ENCODE results near the gene ANXA7.

ANXA7 gene

GRCh38 chr10:73432646-73433537 lies 19.0 kb upstream of the ANXA7 start:
- Histone ChIP-seq H3K27ac (ENCODE audit: low read length) (no peak overlapping the region), H3K9ac (ENCODE audit: low read depth, low read length) (no peak overlapping the region), H3K4me3 (ENCODE audit: low read length) (no peak overlapping the region), H3K27me3 (ENCODE audit: insufficient read depth, low read length) (no peaks in the 10 kb centered on the region), H3K36me3 (ENCODE audit: insufficient read depth, low read depth, low read length) (peaks cover 17% of the 10 kb centered on the region), H3K9me3 (ENCODE audit: insufficient read depth, low read depth, low read length) (no peaks in the 10 kb centered on the region), H3K4me1 (ENCODE audit: insufficient read depth, low read length) (no peaks in the 10 kb centered on the region)

- H3K4me3 ChIP-seq (ENCODE audit: low read length) = no peak overlapping the region
- H3K4me1 ChIP-seq (ENCODE audit: insufficient read depth, low read length) = no peaks in the 10 kb centered on the region
- no peak overlapping the region for H3K27ac ChIP-seq (ENCODE audit: low read length)
- peaks cover 52% of the 10 kb centered on the region for H3K36me3 ChIP-seq (ENCODE audit: insufficient read depth, low read depth, low read length)
- H3K9ac ChIP-seq (ENCODE audit: low read depth, low read length) = no peak overlapping the region
- H3K9me3 ChIP-seq (ENCODE audit: insufficient read depth, low read depth, low read length) = no peaks in the 10 kb centered on the region
- no peaks in the 10 kb centered on the region for H3K27me3 ChIP-seq (ENCODE audit: insufficient read depth, low read length)
These were observed 12.5 kb upstream of the ANXA7 start for GRCh38 chr10:73426318-73426717.

DNA sequence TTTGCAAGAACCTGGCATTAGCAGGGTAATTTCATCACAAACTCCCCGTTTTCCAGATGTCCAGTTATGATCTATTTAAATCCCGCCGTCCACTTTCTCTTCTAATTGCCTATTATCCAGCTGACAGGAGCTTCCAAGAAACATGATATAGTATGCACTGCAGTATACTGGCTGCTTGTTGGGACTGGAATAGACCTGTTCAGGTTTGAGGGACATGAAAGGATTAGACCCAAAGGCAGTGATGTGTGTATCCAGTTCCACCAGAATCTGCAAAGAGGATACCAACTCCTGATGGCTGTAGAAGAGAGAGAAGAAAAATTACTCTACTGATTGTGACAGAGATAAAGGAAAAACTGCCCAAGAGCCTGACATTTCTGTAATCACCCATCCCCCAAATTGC lies 10.6 kb upstream of the ANXA7 start:
- H3K9me3 ChIP-seq (ENCODE audit: insufficient read depth, low read depth, low read length) = no peaks in the 10 kb centered on the region
- H3K27ac ChIP-seq (ENCODE audit: low read length) = no peak overlapping the region
- H3K9ac ChIP-seq (ENCODE audit: low read depth, low read length) = no peak overlapping the region
- peaks cover 52% of the 10 kb centered on the region for H3K36me3 ChIP-seq (ENCODE audit: insufficient read depth, low read depth, low read length)
- H3K27me3 ChIP-seq (ENCODE audit: insufficient read depth, low read length) = no peaks in the 10 kb centered on the region
- H3K4me3 ChIP-seq (ENCODE audit: low read length) = no peak overlapping the region
- H3K4me1 ChIP-seq (ENCODE audit: insufficient read depth, low read length) = no peaks in the 10 kb centered on the region

DNA sequence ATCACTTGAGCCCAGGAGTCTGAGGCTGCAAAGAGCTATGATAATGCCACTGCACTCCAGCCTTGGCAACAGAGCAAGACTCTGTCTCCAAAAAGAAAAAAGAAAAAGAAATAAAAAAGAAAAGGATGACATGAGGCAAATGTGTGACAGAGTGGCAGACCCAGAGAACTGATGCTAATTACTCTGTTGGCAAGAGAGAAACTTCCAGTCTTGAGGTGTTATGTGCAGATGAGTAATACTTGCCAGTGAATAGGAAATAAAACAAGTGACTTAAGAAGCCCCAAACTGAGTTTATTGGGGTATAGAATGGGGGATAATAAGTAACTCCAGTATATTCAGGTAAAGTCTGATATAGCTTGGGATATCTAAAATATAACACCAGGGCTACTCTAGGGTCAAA lies 9.5 kb upstream of the ANXA7 start:
- no peak overlapping the region for H3K27ac ChIP-seq (ENCODE audit: low read length)
- H3K4me1 ChIP-seq (ENCODE audit: insufficient read depth, low read length) = no peaks in the 10 kb centered on the region
- no peak overlapping the region for H3K4me3 ChIP-seq (ENCODE audit: low read length)
- peaks cover 52% of the 10 kb centered on the region for H3K36me3 ChIP-seq (ENCODE audit: insufficient read depth, low read depth, low read length)
- H3K9ac ChIP-seq (ENCODE audit: low read depth, low read length) = no peak overlapping the region
- H3K9me3 ChIP-seq (ENCODE audit: insufficient read depth, low read depth, low read length) = no peaks in the 10 kb centered on the region
- H3K27me3 ChIP-seq (ENCODE audit: insufficient read depth, low read length) = no peaks in the 10 kb centered on the region

DNA sequence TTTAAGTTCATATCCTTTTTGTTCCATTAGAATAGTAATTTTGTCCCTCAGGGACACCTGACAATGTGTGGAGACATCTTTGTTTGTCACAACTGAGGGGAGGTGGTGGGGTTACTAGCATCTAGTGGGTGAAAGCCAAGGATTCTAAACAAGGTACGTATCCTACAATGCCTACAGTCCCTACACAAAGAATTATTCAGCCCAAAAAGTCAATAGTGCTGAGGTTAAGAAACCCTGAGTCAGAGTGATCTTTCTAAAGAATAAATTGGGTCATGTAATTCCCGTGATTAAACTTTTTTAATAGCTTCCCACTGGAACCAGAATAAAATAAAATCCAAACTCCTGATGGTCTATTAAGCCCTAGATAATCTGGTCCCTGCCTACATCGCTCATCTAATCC lies 2.7 kb upstream of the ANXA7 start:
- H3K9ac ChIP-seq (ENCODE audit: low read depth, low read length) = no peak overlapping the region
- H3K9me3 ChIP-seq (ENCODE audit: insufficient read depth, low read depth, low read length) = no peaks in the 10 kb centered on the region
- H3K27me3 ChIP-seq (ENCODE audit: insufficient read depth, low read length) = no peaks in the 10 kb centered on the region
- no peak overlapping the region for H3K4me3 ChIP-seq (ENCODE audit: low read length)
- H3K36me3 ChIP-seq (ENCODE audit: insufficient read depth, low read depth, low read length) = no peaks in the 10 kb centered on the region
- H3K4me1 ChIP-seq (ENCODE audit: insufficient read depth, low read length) = peaks cover 11% of the 10 kb centered on the region
- no peak overlapping the region for H3K27ac ChIP-seq (ENCODE audit: low read length)

GRCh38 chr10:73414230-73414945 lies 530 bp upstream of the ANXA7 start:
- no peaks in the 10 kb centered on the region for H3K27me3 ChIP-seq (ENCODE audit: insufficient read depth, low read length)
- H3K27ac ChIP-seq (ENCODE audit: low read length) = peak overlapping the region; percentile 77

DNA sequence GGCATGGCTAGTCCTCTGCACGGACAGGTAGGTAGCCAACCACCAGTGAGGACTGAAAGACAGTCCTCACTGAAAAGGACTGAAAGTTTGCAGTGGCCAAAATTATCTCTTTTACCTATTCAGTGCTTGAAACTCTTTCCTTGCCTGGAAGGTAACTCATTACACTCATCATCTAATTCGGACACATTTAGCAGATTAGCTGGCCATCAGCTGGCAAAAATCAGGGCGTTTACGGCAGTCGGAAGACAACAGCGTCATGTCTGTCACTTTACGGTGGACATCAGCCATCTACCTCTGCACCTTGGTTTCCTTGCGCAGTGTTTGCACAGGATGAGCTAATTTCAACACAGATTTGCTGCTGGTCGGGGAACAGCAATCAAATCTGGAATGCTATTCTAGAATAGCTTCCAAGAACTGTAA lies 740 bp downstream of the ANXA7 start:
- H3K9ac ChIP-seq (ENCODE audit: low read depth, low read length) = peak overlapping the region; percentile 87
- no peaks in the 10 kb centered on the region for H3K27me3 ChIP-seq (ENCODE audit: insufficient read depth, low read length)
- H3K9me3 ChIP-seq (ENCODE audit: insufficient read depth, low read depth, low read length) = no peaks in the 10 kb centered on the region
- no peaks in the 10 kb centered on the region for H3K36me3 ChIP-seq (ENCODE audit: insufficient read depth, low read depth, low read length)
- H3K4me3 ChIP-seq (ENCODE audit: low read length) = peak overlapping the region; percentile 96
- H3K4me1 ChIP-seq (ENCODE audit: insufficient read depth, low read length) = peaks cover 11% of the 10 kb centered on the region
- H3K27ac ChIP-seq (ENCODE audit: low read length) = peak overlapping the region; percentile 76

More at GRCh38 chr10:73414230-73414945, 530 bp upstream of the ANXA7 start:
- Histone ChIP-seq H3K9ac (ENCODE audit: low read depth, low read length) (peak overlapping the region; percentile 87), H3K4me1 (ENCODE audit: insufficient read depth, low read length) (peaks cover 11% of the 10 kb centered on the region), H3K4me3 (ENCODE audit: low read length) (peak overlapping the region; percentile 96), H3K9me3 (ENCODE audit: insufficient read depth, low read depth, low read length) (no peaks in the 10 kb centered on the region), H3K36me3 (ENCODE audit: insufficient read depth, low read depth, low read length) (no peaks in the 10 kb centered on the region)

- peaks cover 11% of the 10 kb centered on the region for H3K4me1 ChIP-seq (ENCODE audit: insufficient read depth, low read length)
- no peak overlapping the region for H3K27ac ChIP-seq (ENCODE audit: low read length)
- no peaks in the 10 kb centered on the region for H3K9me3 ChIP-seq (ENCODE audit: insufficient read depth, low read depth, low read length)
- H3K36me3 ChIP-seq (ENCODE audit: insufficient read depth, low read depth, low read length) = peaks cover 3% of the 10 kb centered on the region; the same call in 1 of the 2 replicates
- H3K4me3 ChIP-seq (ENCODE audit: low read length) = no peak overlapping the region
- no peaks in the 10 kb centered on the region for H3K27me3 ChIP-seq (ENCODE audit: insufficient read depth, low read length)
- H3K9ac ChIP-seq (ENCODE audit: low read depth, low read length) = no peak overlapping the region
These were observed 3.0 kb downstream of the ANXA7 start for GRCh38 chr10:73410897-73411296.

GRCh38 chr10:73408978-73409521 lies 4.8 kb downstream of the ANXA7 start:
- Histone ChIP-seq H3K9ac (ENCODE audit: low read depth, low read length) (no peak overlapping the region), H3K36me3 (ENCODE audit: insufficient read depth, low read depth, low read length) (peaks cover 3% of the 10 kb centered on the region; the same call in 1 of the 2 replicates), H3K9me3 (ENCODE audit: insufficient read depth, low read depth, low read length) (no peaks in the 10 kb centered on the region), H3K27ac (ENCODE audit: low read length) (no peak overlapping the region), H3K4me3 (ENCODE audit: low read length) (no peak overlapping the region), H3K27me3 (ENCODE audit: insufficient read depth, low read length) (no peaks in the 10 kb centered on the region), H3K4me1 (ENCODE audit: insufficient read depth, low read length) (0 out of 2 replicates have a peak, but pooled peaks cover 3% of the 10 kb centered on the region)

DNA sequence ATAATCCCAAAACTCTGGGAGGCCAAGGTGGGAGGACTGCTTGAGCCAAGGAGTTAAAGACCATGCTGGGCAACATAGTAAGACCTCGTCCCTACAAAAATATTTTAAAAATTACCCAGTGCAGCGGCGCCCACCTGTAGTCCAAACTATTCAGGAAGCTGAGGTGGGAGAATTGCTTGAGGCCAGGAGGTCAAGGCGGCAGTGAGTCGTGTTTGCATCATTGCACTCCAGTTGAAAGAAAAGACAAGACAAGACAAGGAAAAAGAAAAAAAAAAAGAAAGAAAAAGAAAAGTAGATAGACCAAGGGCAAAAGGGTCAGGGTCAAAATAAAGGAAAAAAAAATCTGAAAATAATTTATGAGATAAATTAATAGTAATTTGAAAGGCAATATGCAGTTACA lies 5.8 kb downstream of the ANXA7 start:
- Histone ChIP-seq H3K36me3 (ENCODE audit: insufficient read depth, low read depth, low read length) (peaks cover 3% of the 10 kb centered on the region; the same call in 1 of the 2 replicates), H3K4me1 (ENCODE audit: insufficient read depth, low read length) (0 out of 2 replicates have a peak, but pooled peaks cover 3% of the 10 kb centered on the region), H3K4me3 (ENCODE audit: low read length) (no peak overlapping the region), H3K9ac (ENCODE audit: low read depth, low read length) (no peak overlapping the region), H3K9me3 (ENCODE audit: insufficient read depth, low read depth, low read length) (no peaks in the 10 kb centered on the region), H3K27ac (ENCODE audit: low read length) (no peak overlapping the region), H3K27me3 (ENCODE audit: insufficient read depth, low read length) (no peaks in the 10 kb centered on the region)

GRCh38 chr10:73407495-73407894 lies 6.4 kb downstream of the ANXA7 start:
- H3K36me3 ChIP-seq (ENCODE audit: insufficient read depth, low read depth, low read length) = peaks cover 3% of the 10 kb centered on the region; the same call in 1 of the 2 replicates
- no peak overlapping the region for H3K9ac ChIP-seq (ENCODE audit: low read depth, low read length)
- no peaks in the 10 kb centered on the region for H3K4me1 ChIP-seq (ENCODE audit: insufficient read depth, low read length)
- H3K27ac ChIP-seq (ENCODE audit: low read length) = no peak overlapping the region
- no peaks in the 10 kb centered on the region for H3K27me3 ChIP-seq (ENCODE audit: insufficient read depth, low read length)
- no peaks in the 10 kb centered on the region for H3K9me3 ChIP-seq (ENCODE audit: insufficient read depth, low read depth, low read length)
- H3K4me3 ChIP-seq (ENCODE audit: low read length) = no peak overlapping the region

Measured in iPS-20b (cell line).